Mammary epithelial cell (primary cell): Measurements from ENCODE around the gene SIL1.

Source experiments
- EZH2 ChIP-seq: IDR thresholded peaks from 2 replicates; pipeline ENCODE4 v1.6.1; 2012; ENCODE audit warnings: low read length, inconsistent platforms, borderline replicate concordance
- TF ChIP-seq, protein P1 (sequence below), 2 donors: IDR thresholded peaks in 1 of 2; conservative IDR thresholded peaks in 1 of 2; 2 replicates each; pipeline ENCODE4 v1.5.1; 2011 to 2012; ENCODE audit warnings: inconsistent platforms in 2 of 2, low read length in 2 of 2, mild to moderate bottlenecking in 2 of 2, control low read depth in 1 of 2, low read depth in 1 of 2; ENCODE audit not compliant: insufficient read depth in 1 of 2; ENCODE audit errors: extremely low read depth in 1 of 2

DNA sequence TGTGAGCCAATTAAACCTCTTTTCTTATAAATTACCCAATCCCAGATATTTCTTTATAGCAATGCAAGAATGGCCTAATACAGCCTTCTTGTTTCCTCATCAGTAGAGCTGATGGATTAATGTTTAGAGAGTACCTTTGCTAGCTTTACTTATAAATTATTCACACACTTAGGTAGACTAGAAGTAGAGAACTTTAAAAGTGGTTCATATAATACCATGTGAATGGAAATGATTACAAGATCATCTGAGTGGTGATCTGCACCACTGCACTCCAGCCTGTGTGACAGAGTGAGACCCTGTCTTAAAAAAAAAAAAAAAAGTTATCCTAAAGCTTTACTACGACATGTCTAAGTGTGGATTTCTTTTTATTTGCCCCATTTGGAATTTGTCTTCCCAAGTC is 299.9 kb downstream of the SIL1 start:
- TF ChIP-seq, protein P1, sequence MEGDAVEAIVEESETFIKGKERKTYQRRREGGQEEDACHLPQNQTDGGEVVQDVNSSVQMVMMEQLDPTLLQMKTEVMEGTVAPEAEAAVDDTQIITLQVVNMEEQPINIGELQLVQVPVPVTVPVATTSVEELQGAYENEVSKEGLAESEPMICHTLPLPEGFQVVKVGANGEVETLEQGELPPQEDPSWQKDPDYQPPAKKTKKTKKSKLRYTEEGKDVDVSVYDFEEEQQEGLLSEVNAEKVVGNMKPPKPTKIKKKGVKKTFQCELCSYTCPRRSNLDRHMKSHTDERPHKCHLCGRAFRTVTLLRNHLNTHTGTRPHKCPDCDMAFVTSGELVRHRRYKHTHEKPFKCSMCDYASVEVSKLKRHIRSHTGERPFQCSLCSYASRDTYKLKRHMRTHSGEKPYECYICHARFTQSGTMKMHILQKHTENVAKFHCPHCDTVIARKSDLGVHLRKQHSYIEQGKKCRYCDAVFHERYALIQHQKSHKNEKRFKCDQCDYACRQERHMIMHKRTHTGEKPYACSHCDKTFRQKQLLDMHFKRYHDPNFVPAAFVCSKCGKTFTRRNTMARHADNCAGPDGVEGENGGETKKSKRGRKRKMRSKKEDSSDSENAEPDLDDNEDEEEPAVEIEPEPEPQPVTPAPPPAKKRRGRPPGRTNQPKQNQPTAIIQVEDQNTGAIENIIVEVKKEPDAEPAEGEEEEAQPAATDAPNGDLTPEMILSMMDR (conservative IDR thresholded peaks at IDR 0.05 in 1 of 2, IDR thresholded peaks at IDR 0.05 in 1 of 2; ENCODE audit: extremely low read depth in 1 of 2, insufficient read depth in 1 of 2, low read depth in 1 of 2, low read length in 2 of 2): no peak
- no peak for TF ChIP-seq EZH2
